ENCODE measurements around the gene RNF220.

Gene RNF220

GRCh38 chr1:44408212-44408582 lies 3.1 kb downstream of the RNF220 start:
- H3K4me3 ChIP-seq (ENCODE audit: low read length in 2 of 2), result no peak overlapping the region
- H3K27me3 ChIP-seq (ENCODE audit: control insufficient read depth in 1 of 2, insufficient read depth in 2 of 2, low read length in 2 of 2), result peaks cover 72 to 91% of the 10 kb centered on the region in 2 donors
- no peaks in the 10 kb centered on the region for H3K36me3 ChIP-seq (ENCODE audit: control insufficient read depth in 2 of 2, insufficient read depth in 2 of 2, low read length in 2 of 2)
- peaks cover 32% of the 10 kb centered on the region for H3K4me1 ChIP-seq (ENCODE audit: control insufficient read depth, insufficient read depth, low read length)
- no peak overlapping the region for H3K27ac ChIP-seq (ENCODE audit: low read length)
- no peak overlapping the region for H3K9ac ChIP-seq (ENCODE audit: low read length in 2 of 2)
- peaks cover 3 to 6% of the 10 kb centered on the region in 2 donors for H3K9me3 ChIP-seq (ENCODE audit: control insufficient read depth in 2 of 2, low read length in 2 of 2)

GRCh38 chr1:44408632-44409602 lies 3.9 kb downstream of the RNF220 start:
- Histone ChIP-seq H3K4me1 (ENCODE audit: control insufficient read depth, insufficient read depth, low read length) (peaks cover 32% of the 10 kb centered on the region), H3K27me3 (ENCODE audit: control insufficient read depth in 1 of 2, insufficient read depth in 2 of 2, low read length in 2 of 2) (peaks cover 75 to 94% of the 10 kb centered on the region in 2 donors), H3K4me3 (ENCODE audit: low read length in 2 of 2) (no peak overlapping the region), H3K9me3 (ENCODE audit: control insufficient read depth in 2 of 2, low read length in 2 of 2) (peaks cover 3 to 6% of the 10 kb centered on the region in 2 donors), H3K9ac (ENCODE audit: low read length in 2 of 2) (no peak overlapping the region), H3K36me3 (ENCODE audit: control insufficient read depth in 2 of 2, insufficient read depth in 2 of 2, low read length in 2 of 2) (no peaks in the 10 kb centered on the region), H3K27ac (ENCODE audit: low read length) (no peak overlapping the region)

DNA sequence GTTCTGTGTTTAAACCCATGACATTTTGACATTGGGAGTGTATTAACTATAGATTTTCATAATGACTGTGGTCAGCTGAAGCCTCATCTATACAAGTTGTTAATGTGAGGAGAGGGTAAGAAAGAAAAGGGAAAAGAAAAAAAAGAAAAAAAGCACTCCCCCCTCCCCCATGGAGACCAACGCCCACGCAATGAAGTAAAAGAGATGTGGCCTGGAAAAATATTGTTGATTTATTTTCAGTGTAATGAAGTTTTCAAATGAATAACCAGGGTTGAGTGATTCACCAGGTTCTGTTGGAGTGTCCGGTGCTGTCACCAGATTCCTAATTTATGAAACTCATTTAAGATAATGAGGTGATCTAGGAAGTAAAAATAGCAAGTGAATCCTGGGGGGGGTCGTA lies 4.7 kb downstream of the RNF220 start:
- H3K9ac ChIP-seq (ENCODE audit: low read length in 2 of 2), result no peak overlapping the region
- peaks cover 3 to 6% of the 10 kb centered on the region in 2 donors for H3K9me3 ChIP-seq (ENCODE audit: control insufficient read depth in 2 of 2, low read length in 2 of 2)
- H3K27ac ChIP-seq (ENCODE audit: low read length), result no peak overlapping the region
- H3K27me3 ChIP-seq (ENCODE audit: control insufficient read depth in 1 of 2, insufficient read depth in 2 of 2, low read length in 2 of 2), result peaks cover 82 to 96% of the 10 kb centered on the region in 2 donors
- H3K4me3 ChIP-seq (ENCODE audit: low read length in 2 of 2), result no peak overlapping the region
- no peaks in the 10 kb centered on the region for H3K36me3 ChIP-seq (ENCODE audit: control insufficient read depth in 2 of 2, insufficient read depth in 2 of 2, low read length in 2 of 2)
- H3K4me1 ChIP-seq (ENCODE audit: control insufficient read depth, insufficient read depth, low read length), result peaks cover 31% of the 10 kb centered on the region

GRCh38 chr1:44411861-44412260 lies 6.8 kb downstream of the RNF220 start:
- Histone ChIP-seq H3K36me3 (ENCODE audit: control insufficient read depth in 2 of 2, insufficient read depth in 2 of 2, low read length in 2 of 2) (no peaks in the 10 kb centered on the region), H3K9me3 (ENCODE audit: control insufficient read depth in 2 of 2, low read length in 2 of 2) (peaks cover 3 to 6% of the 10 kb centered on the region in 2 donors), H3K4me3 (ENCODE audit: low read length in 2 of 2) (no peak overlapping the region), H3K27ac (ENCODE audit: low read length) (no peak overlapping the region), H3K27me3 (ENCODE audit: control insufficient read depth in 1 of 2, insufficient read depth in 2 of 2, low read length in 2 of 2) (peaks cover 84 to 96% of the 10 kb centered on the region in 2 donors), H3K9ac (ENCODE audit: low read length in 2 of 2) (no peak overlapping the region), H3K4me1 (ENCODE audit: control insufficient read depth, insufficient read depth, low read length) (peaks cover 14% of the 10 kb centered on the region)

- Histone ChIP-seq H3K9ac (ENCODE audit: low read length in 2 of 2) (no peak overlapping the region), H3K36me3 (ENCODE audit: control insufficient read depth in 2 of 2, insufficient read depth in 2 of 2, low read length in 2 of 2) (no peaks in the 10 kb centered on the region), H3K9me3 (ENCODE audit: control insufficient read depth in 2 of 2, low read length in 2 of 2) (peaks cover 3 to 6% of the 10 kb centered on the region in 2 donors), H3K27ac (ENCODE audit: low read length) (no peak overlapping the region), H3K27me3 (ENCODE audit: control insufficient read depth in 1 of 2, insufficient read depth in 2 of 2, low read length in 2 of 2) (peaks cover 85 to 96% of the 10 kb centered on the region in 2 donors), H3K4me1 (ENCODE audit: control insufficient read depth, insufficient read depth, low read length) (peaks cover 12% of the 10 kb centered on the region), H3K4me3 (ENCODE audit: low read length in 2 of 2) (no peak overlapping the region)
Observed at GRCh38 chr1:44412601-44413000, 7.5 kb downstream of the RNF220 start.

DNA sequence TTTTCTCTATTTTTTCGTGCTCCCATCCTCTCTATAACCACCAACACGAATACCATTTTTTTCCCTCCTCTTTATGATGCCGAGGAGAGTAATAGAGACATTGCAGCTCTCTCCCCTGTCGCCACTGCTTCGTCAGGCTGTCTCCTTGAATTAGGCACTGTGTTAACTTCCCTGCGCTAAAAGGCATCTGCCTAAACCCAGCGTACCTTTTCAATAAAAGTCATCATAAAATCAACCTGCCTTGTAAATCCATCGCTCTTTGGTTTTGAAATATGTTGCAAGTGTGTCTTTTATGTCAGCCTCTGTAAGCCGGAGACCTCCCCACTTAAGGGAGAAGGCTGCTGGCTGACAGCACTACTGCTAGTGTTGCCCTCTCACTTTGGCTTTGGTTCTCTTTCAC lies 8.7 kb downstream of the RNF220 start:
- peaks cover 80 to 94% of the 10 kb centered on the region in 2 donors for H3K27me3 ChIP-seq (ENCODE audit: control insufficient read depth in 1 of 2, insufficient read depth in 2 of 2, low read length in 2 of 2)
- no peaks in the 10 kb centered on the region for H3K36me3 ChIP-seq (ENCODE audit: control insufficient read depth in 2 of 2, insufficient read depth in 2 of 2, low read length in 2 of 2)
- peaks cover 17% of the 10 kb centered on the region for H3K4me1 ChIP-seq (ENCODE audit: control insufficient read depth, insufficient read depth, low read length)
- peaks cover 3 to 6% of the 10 kb centered on the region in 2 donors for H3K9me3 ChIP-seq (ENCODE audit: control insufficient read depth in 2 of 2, low read length in 2 of 2)
- no peak overlapping the region for H3K27ac ChIP-seq (ENCODE audit: low read length)
- H3K4me3 ChIP-seq (ENCODE audit: low read length in 2 of 2), result no peak overlapping the region
- no peak overlapping the region for H3K9ac ChIP-seq (ENCODE audit: low read length in 2 of 2)

DNA sequence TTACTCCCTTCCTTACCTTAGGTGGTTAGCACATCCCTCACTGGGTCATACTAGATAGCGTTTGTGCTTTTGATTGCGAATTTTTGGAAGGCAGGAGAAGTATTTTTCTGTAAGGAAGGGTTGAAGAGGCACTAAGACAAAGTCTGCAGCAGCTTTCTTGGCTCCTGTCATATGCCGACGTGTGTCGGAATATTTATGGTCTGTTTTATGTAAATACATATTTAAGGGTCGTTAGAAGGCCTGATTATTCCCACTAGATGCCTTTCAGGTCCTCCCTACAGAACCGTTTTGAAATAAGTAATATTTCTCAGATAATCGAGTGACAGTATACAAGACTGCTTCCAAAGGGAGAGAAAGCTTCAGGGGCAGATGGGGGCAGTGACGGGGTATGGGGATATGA lies 10.0 kb downstream of the RNF220 start:
- no peak overlapping the region for H3K4me3 ChIP-seq (ENCODE audit: low read length in 2 of 2)
- no peaks in the 10 kb centered on the region for H3K36me3 ChIP-seq (ENCODE audit: control insufficient read depth in 2 of 2, insufficient read depth in 2 of 2, low read length in 2 of 2)
- peaks cover 15% of the 10 kb centered on the region for H3K4me1 ChIP-seq (ENCODE audit: control insufficient read depth, insufficient read depth, low read length)
- H3K9ac ChIP-seq (ENCODE audit: low read length in 2 of 2), result no peak overlapping the region
- H3K27ac ChIP-seq (ENCODE audit: low read length), result no peak overlapping the region
- peaks cover 78 to 93% of the 10 kb centered on the region in 2 donors for H3K27me3 ChIP-seq (ENCODE audit: control insufficient read depth in 1 of 2, insufficient read depth in 2 of 2, low read length in 2 of 2)
- peaks cover 3 to 6% of the 10 kb centered on the region in 2 donors for H3K9me3 ChIP-seq (ENCODE audit: control insufficient read depth in 2 of 2, low read length in 2 of 2)

- Histone ChIP-seq H3K4me1 (ENCODE audit: control insufficient read depth, insufficient read depth, low read length) (peaks cover 15% of the 10 kb centered on the region), H3K27me3 (ENCODE audit: control insufficient read depth in 1 of 2, insufficient read depth in 2 of 2, low read length in 2 of 2) (peaks cover 80 to 89% of the 10 kb centered on the region in 2 donors), H3K4me3 (ENCODE audit: low read length in 2 of 2) (no peak overlapping the region), H3K27ac (ENCODE audit: low read length) (no peak overlapping the region), H3K9ac (ENCODE audit: low read length in 2 of 2) (no peak overlapping the region), H3K36me3 (ENCODE audit: control insufficient read depth in 2 of 2, insufficient read depth in 2 of 2, low read length in 2 of 2) (no peaks in the 10 kb centered on the region), H3K9me3 (ENCODE audit: control insufficient read depth in 2 of 2, low read length in 2 of 2) (peaks cover under 1 to 3% of the 10 kb centered on the region in 2 donors)
Observed at GRCh38 chr1:44416408-44416807, 11.4 kb downstream of the RNF220 start.

- Histone ChIP-seq H3K4me3 (ENCODE audit: low read length in 2 of 2) (peak overlapping the region in 1 of 2 donors; percentile 58), H3K36me3 (ENCODE audit: control insufficient read depth in 2 of 2, insufficient read depth in 2 of 2, low read length in 2 of 2) (no peaks in the 10 kb centered on the region), H3K27me3 (ENCODE audit: control insufficient read depth in 1 of 2, insufficient read depth in 2 of 2, low read length in 2 of 2) (peaks cover 75 to 78% of the 10 kb centered on the region in 2 donors), H3K4me1 (ENCODE audit: control insufficient read depth, insufficient read depth, low read length) (peaks cover 15% of the 10 kb centered on the region), H3K9ac (ENCODE audit: low read length in 2 of 2) (no peak overlapping the region), H3K27ac (ENCODE audit: low read length) (no peak overlapping the region), H3K9me3 (ENCODE audit: control insufficient read depth in 2 of 2, low read length in 2 of 2) (no peaks in the 10 kb centered on the region)
Observed at GRCh38 chr1:44417351-44418021, 12.4 kb downstream of the RNF220 start.

DNA sequence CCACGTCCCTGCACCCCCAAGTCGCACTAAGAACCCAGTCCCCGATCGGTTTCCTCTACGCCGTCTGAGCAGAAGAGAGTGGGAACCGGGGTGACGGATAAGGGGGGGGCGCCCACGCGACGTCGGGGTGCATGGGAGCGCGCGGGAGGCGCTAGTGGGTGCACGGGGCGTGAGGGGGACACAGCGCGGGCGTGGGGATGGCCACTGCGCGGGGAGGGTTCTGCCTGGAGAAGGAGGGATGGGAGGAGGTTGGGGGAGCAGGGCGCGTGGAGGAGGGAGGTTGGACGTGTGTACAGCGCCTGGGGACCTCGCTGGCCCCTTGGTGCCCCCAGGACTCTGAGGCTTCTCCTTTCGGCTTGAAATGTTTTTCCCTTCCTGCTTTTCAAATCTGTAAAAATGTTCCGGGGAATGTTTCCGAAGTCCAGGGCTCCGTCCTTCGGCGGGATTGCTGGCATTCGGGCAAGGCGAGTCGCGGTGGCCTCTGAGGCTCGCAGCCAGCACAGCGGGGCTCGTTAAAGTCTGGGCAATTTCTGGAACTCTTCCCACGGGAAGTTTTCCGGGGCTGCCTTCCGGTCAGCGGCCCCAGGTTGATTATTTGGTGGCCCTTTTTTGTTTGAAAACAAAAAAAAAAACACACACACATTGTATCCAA lies 13.1 kb downstream of the RNF220 start:
- Histone ChIP-seq H3K36me3 (ENCODE audit: control insufficient read depth in 2 of 2, insufficient read depth in 2 of 2, low read length in 2 of 2) (no peaks in the 10 kb centered on the region), H3K27me3 (ENCODE audit: control insufficient read depth in 1 of 2, insufficient read depth in 2 of 2, low read length in 2 of 2) (peaks cover 71 to 72% of the 10 kb centered on the region in 2 donors), H3K27ac (ENCODE audit: low read length) (no peak overlapping the region), H3K9me3 (ENCODE audit: control insufficient read depth in 2 of 2, low read length in 2 of 2) (no peaks in the 10 kb centered on the region), H3K9ac (ENCODE audit: low read length in 2 of 2) (no peak overlapping the region), H3K4me1 (ENCODE audit: control insufficient read depth, insufficient read depth, low read length) (peaks cover 15% of the 10 kb centered on the region), H3K4me3 (ENCODE audit: low read length in 2 of 2) (peak overlapping the region in 1 of 2 donors; percentile 58)

Data from stomach smooth muscle (tissue), 2 donors.